Stimulated activated CD8-positive, alpha-beta memory T cell treated with anti-CD3 and anti-CD28 coated beads, Interleukin-7, amount 100 ng/mL, for 48 hours (primary cell): Measurements from ENCODE around the gene PDE4D.
"Not testable (repeated sequence)": the region's sequence is repeated elsewhere in the genome, so short reads cannot be mapped to it uniquely, and the experiment has no call there.

Experiments used
- DNase-seq, 2 donors: peaks; one replicate each; pipeline ENCODE4 v3.0.0-alpha.2; 2020; ENCODE audit warnings: low read depth in 1 of 2; ENCODE audit errors: extremely low read depth in 1 of 2

PDE4D gene

GRCh38 chr5:59487068-59487686 is 406.3 kb downstream of the PDE4D start:
- no peak for DNase-seq

- DNase-seq = no peak
These were observed 407.0 kb downstream of the PDE4D start for GRCh38 chr5:59486508-59486907.

DNA sequence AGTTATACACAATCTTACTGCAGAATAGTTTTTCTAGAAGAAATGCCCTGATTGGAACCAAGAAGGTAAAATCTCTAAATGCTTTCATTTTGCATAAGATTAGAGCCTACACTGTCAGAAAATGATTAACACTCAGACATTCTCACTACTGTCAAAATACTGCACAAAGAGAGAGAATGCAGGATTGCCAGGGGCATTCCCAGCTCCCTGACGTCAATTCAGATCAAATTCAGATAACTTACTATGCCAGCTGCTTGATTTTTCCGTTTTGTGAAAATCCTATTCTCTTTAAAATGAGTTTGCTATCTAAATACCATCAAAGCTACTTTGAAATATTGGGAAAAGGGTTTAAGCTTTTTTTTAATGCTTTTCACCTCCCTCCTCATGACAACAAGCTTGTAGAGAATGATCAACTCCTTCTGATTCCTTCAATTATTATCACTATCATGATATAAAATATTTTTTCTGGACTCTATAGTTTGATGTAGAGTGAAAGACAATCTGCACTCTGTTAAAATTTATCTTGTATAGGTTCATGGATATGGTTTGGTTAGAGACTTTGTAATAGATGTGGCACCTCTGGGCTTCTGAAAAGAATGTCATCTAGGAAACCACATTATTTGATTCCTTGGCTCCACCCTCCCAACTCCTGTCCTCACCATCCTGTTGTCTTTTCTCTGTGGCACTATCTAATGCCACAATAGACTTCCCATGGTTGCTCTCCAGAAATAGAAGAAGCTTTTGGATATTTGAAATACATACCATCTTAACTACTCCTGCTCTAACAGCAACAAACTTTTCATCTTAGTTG is 407.7 kb downstream of the PDE4D start:
- DNase-seq = no peak

- no peak for DNase-seq
These were observed 408.4 kb downstream of the PDE4D start for GRCh38 chr5:59485107-59485506.

DNA sequence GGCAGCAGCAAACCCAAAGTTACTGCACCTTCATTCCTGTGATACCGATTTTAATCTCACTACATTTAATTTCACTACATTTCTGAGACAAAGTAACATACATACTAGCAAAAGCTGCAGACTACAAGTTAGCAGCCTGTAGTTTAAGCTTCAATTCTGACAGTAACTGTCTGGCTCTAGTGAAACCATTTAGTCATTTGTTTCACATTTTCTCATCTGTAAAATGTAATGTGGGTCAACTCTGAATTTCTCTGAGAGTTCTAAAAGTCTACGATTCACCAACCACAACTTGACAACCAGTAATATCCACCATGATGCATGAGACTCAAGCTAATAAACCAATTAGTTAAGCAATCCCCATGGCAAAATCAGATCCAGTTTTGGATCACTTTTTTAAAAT is 408.9 kb downstream of the PDE4D start:
- DNase-seq = no peak

GRCh38 chr5:59483971-59484472 is 409.5 kb downstream of the PDE4D start:
- DNase-seq = no peak

DNA sequence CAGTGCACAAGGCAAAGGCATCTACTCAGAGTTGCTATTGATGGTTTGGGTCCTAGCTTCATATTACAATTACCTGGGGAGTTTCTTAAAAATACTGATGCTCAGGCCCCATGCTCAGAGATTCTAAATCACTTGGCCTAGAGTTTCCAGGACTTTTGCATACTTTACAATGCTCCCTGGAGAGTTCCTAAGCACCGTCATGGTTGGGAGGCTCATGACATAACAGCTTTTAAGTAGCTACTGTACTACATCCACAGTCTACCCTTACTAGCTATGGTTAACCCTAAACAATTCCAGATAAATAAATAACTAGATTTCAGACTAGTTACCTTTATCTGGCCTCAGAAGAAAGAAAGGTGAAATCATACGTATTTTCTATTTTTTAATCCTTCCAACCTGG is 414.4 kb downstream of the PDE4D start:
- no peak for DNase-seq

DNA sequence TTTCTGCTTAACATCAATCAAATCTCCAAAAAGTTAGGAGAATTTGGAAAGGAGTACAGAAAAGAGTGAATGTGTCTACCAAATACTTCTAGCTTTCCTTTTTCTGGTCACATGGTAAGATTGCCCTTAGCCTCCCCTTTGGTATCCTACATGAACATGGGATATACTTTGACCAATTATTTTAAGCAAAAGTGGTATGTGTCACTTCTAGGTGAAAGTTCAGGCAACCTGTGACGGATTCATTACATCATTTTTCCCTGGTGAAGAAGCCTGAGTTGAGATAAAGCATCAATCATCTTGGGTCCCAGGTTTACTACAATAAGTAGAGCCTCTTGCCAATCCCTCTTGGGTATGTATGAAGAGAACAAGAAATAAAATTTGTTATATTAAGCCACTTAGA is 419.2 kb downstream of the PDE4D start:
- no peak for DNase-seq

- DNase-seq = no peak
These were observed 419.9 kb downstream of the PDE4D start for GRCh38 chr5:59473611-59474010.

GRCh38 chr5:59471463-59471862 is 422.1 kb downstream of the PDE4D start:
- no peak for DNase-seq

- DNase-seq = no peak
These were observed 425.6 kb downstream of the PDE4D start for GRCh38 chr5:59467969-59468368.

DNA sequence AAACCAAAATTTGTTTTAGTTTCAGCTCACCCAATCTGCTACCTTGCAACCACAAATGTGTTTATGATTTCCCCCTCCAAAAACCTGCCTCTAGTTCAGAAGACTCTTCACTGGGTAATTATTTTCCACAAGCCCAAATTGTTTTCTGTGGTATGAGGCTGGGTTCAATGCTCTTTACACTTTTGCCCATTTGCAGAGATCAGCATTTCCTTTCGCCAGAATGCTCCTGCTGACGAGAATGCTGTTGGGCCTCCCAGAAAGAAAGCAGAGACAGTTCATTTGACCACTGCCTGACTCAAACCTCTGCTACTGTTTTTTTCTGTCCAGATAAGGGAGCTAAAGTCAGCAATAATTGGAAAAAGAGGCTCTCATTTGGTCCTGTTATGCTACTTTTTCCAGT is 427.3 kb downstream of the PDE4D start:
- DNase-seq = no peak

DNA sequence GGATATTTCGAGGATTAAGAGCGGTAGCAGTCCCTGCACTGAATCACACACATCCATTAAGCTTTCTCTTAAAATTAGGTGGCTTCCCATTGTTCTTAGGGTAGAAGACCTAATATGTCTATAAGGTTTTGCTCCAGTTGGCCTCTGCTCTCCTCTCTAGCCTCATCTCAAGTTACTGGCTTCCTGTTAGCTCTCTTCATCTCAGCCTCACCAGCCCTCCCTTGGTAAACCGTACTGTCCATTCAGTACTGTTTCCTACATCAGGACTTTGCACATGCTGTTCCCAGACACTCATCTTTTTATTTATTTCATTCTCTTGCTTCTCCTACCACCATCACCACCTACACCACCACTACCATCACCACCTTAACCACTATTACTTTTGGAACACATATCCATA is 428.6 kb downstream of the PDE4D start:
- DNase-seq = no peak

DNA sequence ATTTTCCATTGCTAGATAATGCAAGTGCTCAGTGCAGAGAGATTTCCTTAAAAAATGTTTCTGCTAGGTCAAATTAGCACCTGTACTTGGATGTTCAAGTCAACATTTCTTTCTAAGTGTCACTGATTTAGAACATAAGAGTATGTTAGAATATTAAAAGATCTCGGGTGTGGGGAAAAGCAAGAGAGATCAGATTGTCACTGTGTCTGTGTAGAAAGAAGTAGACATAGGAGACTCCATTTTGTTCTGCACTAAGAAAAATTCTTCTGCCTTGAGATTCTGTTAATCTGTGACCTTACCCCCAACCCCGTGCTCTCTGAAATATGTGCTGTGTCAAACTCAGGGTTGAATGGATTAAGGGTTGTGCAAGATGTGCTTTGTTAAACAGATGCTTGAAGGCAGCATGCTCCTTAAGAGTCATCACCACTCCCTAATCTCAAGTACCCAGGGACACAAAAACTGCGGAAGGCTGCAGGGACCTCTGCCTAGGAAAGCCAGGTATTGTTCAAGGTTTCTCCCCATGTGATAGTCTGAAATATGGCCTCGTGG is 429.8 kb downstream of the PDE4D start:
- not testable (repeated sequence) for DNase-seq

DNA sequence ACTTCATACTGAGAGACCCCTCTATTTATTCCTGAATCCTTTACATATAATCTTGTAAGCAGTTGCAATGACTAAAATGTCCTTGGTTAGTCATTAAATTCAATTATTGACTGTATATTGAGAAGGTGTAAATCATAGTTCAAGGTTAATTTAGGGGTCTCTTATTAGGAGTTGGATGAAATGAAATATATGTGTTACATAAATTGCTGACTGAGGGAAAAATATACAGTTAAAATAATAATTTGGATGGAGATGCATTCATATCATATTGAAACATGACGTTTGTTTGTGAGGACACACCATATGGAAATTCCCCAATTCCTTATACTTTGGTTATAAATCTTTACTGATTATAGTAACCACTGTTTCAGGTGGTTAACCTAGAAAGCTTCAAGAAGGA is 430.6 kb downstream of the PDE4D start:
- DNase-seq = no peak

- DNase-seq = no peak
These were observed 433.0 kb downstream of the PDE4D start for GRCh38 chr5:59460368-59461153.

- DNase-seq = no peak
These were observed 434.4 kb downstream of the PDE4D start for GRCh38 chr5:59458966-59459729.

DNA sequence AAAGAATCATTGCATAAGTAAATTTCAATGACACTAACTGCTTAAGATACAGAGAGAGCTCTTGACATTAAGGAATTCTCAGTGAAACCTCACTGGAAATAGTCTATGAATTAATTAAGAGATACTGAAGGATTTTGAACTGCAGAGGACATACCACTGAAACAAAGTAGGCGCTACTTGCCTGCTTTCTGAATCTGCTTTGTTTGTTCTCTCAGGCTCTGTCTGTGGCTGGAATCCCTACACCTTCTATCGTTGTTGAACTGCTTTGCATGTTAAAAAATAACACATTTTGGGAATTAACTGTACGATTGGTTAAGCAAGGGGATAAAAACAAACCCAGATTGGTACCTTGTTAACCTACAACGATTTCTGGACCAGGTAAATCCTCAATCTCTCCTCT is 435.2 kb downstream of the PDE4D start:
- DNase-seq = no peak

DNA sequence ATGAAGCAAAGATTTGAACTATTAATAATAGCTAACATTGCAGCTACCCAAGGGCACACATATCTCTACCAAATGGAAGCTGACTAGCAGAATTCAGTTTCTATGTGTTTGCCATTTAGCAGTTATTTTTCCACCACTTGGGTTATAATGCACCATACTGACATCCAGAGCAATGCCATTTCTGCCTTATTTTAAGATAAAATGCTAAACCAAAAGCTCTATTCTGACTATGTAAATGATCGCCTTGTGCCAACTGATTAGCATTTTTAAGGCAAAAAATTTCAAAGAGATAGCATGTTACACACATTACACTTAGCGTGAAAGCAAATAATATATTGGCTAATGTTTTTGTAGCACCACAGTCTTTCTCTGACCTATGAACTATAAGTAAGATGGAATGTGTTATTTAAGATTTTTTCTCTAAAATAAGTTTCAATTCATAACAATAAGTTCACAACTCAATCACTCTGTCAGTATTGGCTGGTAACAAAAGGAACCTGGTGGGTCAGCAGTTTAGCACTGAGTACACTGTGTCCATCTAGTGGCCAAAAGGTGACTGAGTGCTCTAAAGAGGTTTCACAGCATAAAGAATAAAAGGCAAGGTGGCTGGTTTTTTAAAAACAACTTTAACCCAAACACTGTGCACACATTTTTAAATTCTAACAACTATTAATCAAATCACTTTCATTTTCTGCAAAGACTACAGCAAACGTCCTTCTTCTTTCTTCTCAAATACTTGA is 443.5 kb downstream of the PDE4D start:
- DNase-seq = no peak

GRCh38 chr5:59446356-59446755 is 447.2 kb downstream of the PDE4D start:
- no peak for DNase-seq
